PC-3 (cell line): Measurements from ENCODE around the gene PTGES2. TPM values are rescaled to one million over a fixed set of nuclear protein-coding genes. Genes with fewer than 3 reads are reported as not detected.

Source experiments
- ATAC-seq: fragments of 200-7000 bp; cut with Tn5 transposase; 2 replicates; pipeline ENCODE4 v1.9.1; 2020; ENCODE audit warnings: mild to moderate bottlenecking, moderate library complexity
- BruUV-seq: library from RNA; stranded (reverse); fragments of 400-500 nt; replicated peaks from 2 replicates; lab custom pipeline; 2021; lab: Mats Ljungman, UMichigan
- CTCF ChIA-PET: fragments of 300-600 bp; sonication (Branson Sonifier 250); formaldehyde crosslinking; loops from one replicate; lab custom pipeline; 2022; ENCODE audit warnings: antibody characterized with exemption; lab: Charles Lee
- POLR2A ChIA-PET: fragments of 300-600 bp; sonication (Branson Sonifier 250); formaldehyde crosslinking; loops from one replicate; lab custom pipeline; 2022; ENCODE audit warnings: antibody characterized with exemption; ENCODE audit not compliant: unreplicated experiment; lab: Charles Lee
- DNase-seq: peaks from one replicate; pipeline ENCODE4 v3.0.0-alpha.2; 2015
- H2AFZ ChIP-seq: fragments of 300-600 bp; sonication (generic); 2 replicates; pipeline ENCODE4 v1.6.0; 2016; ENCODE audit warnings: antibody characterized with exemption, low read length
- H3F3A ChIP-seq: fragments of 300-600 bp; sonication (generic); one replicate; pipeline ENCODE4 v1.6.0; 2017; ENCODE audit warnings: antibody characterized with exemption, low read length, control low read depth, mild to moderate bottlenecking; ENCODE audit not compliant: unreplicated experiment
- H3K27ac ChIP-seq: fragments of 300-600 bp; sonication (generic); 2 replicates; pipeline ENCODE4 v1.5.1; 2016; ENCODE audit warnings: mild to moderate bottlenecking, low read length
- H3K27me3 ChIP-seq: fragments of 300-600 bp; sonication (generic); 2 replicates; pipeline ENCODE4 v1.6.1; 2016; ENCODE audit warnings: low read length, mixed read lengths
- H3K36me3 ChIP-seq: fragments of 300-600 bp; sonication (generic); 2 replicates; pipeline ENCODE4 v1.6.1; 2016; ENCODE audit warnings: low read depth, mixed run types, low read length, mixed read lengths
- H3K4me1 ChIP-seq: fragments of 300-600 bp; sonication (generic); 2 replicates; pipeline ENCODE4 v1.5.1; 2016; ENCODE audit warnings: low read length; ENCODE audit not compliant: insufficient read depth
- H3K4me2 ChIP-seq: fragments of 300-600 bp; sonication (generic); 2 replicates; pipeline ENCODE4 v1.6.0; 2016; ENCODE audit warnings: low read length
- H3K4me3 ChIP-seq: fragments of 300-600 bp; sonication (generic); 2 replicates; pipeline ENCODE4 v1.5.1; 2016; ENCODE audit warnings: mild to moderate bottlenecking, low read length, mixed read lengths
- H3K79me2 ChIP-seq: fragments of 300-600 bp; sonication (generic); 2 replicates; pipeline ENCODE4 v1.6.1; 2017; ENCODE audit warnings: low read length, mixed read lengths
- H3K9ac ChIP-seq: fragments of 300-600 bp; sonication (generic); 2 replicates; pipeline ENCODE4 v1.6.0; 2016; ENCODE audit warnings: mild to moderate bottlenecking, low read length
- H3K9me2 ChIP-seq: fragments of 300-600 bp; sonication (generic); replicated peaks from 2 replicates; pipeline ENCODE4 v1.6.1; 2016; ENCODE audit warnings: mixed run types, low read length, mixed read lengths
- H3K9me3 ChIP-seq: fragments of 300-600 bp; sonication (generic); 2 replicates; pipeline ENCODE4 v1.6.1; 2016; ENCODE audit warnings: low read length, mixed read lengths
- H4K20me1 ChIP-seq: fragments of 300-600 bp; sonication (generic); 2 replicates; pipeline ENCODE4 v1.6.1; 2016; ENCODE audit warnings: low read length, mixed read lengths
- EZH2 ChIP-seq: fragments of 300-600 bp; sonication (generic); IDR thresholded peaks from one replicate; pipeline ENCODE4 v1.6.1; 2017; ENCODE audit warnings: antibody characterized with exemption, mild to moderate bottlenecking, low read length; ENCODE audit not compliant: unreplicated experiment
- EZH2phosphoT487 ChIP-seq: fragments of 300-600 bp; sonication (generic); IDR thresholded peaks from 2 replicates; pipeline ENCODE4 v1.6.1; 2018; ENCODE audit warnings: mild to moderate bottlenecking, antibody characterized with exemption, low read length, borderline replicate concordance
- intact Hi-C: fragments of 100-400 bp; cut with micrococcal nuclease; formaldehyde crosslinking; loops from 2 replicates; pipeline ENCODE4 v1.9.0; 2023
- total RNA-seq: library from RNA; depleted of rRNA; stranded (reverse); fragments of >200 nt; gene quantifications from 2 replicates; pipeline ENCODE4 v1.2.3, GENCODE V29; 2014
- TF ChIP-seq, protein P1 (sequence below): fragments of 300-600 bp; sonication (generic); conservative IDR thresholded peaks from 2 replicates; pipeline ENCODE4 v1.5.1; 2017; ENCODE audit warnings: antibody characterized with exemption, low read depth, mild to moderate bottlenecking, low read length

PTGES2 gene
- total RNA-seq, 1 experiment from 2014 or later, result 258 TPM

DNA sequence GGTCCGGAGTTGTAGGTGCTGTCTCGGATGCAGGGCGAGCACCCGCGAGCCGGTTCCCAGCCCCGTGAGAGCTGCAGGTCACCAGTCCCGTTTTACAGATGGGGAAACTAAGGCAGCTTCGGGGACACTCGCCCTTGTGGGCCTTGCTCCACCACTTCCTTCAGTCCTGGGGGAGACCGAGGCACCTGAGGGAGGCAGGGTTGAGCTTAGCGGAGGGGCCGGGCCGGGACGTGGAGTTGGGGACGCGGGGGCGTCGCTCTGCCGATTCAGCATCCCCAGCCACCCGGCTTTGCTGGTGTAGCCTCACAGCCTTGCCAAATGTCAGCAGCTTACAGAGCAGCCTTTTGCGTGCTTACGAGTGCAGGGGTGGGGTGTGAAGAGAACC lies 33.1 kb upstream of the PTGES2 start:
- CTCF ChIA-PET, result interaction anchor here (0.6 kb wide), 1 partner anchor 94 kb away, joined by 4 read pairs; no protein-coding TSS in a partner anchor
- no peak for TF ChIP-seq EZH2
- TF ChIP-seq EZH2phosphoT487, result no peak
- TF ChIP-seq, protein P1, sequence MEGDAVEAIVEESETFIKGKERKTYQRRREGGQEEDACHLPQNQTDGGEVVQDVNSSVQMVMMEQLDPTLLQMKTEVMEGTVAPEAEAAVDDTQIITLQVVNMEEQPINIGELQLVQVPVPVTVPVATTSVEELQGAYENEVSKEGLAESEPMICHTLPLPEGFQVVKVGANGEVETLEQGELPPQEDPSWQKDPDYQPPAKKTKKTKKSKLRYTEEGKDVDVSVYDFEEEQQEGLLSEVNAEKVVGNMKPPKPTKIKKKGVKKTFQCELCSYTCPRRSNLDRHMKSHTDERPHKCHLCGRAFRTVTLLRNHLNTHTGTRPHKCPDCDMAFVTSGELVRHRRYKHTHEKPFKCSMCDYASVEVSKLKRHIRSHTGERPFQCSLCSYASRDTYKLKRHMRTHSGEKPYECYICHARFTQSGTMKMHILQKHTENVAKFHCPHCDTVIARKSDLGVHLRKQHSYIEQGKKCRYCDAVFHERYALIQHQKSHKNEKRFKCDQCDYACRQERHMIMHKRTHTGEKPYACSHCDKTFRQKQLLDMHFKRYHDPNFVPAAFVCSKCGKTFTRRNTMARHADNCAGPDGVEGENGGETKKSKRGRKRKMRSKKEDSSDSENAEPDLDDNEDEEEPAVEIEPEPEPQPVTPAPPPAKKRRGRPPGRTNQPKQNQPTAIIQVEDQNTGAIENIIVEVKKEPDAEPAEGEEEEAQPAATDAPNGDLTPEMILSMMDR, result no peak
- intact Hi-C loops, result loop anchor here (5.0 kb wide), 1 partner anchor 33 kb away; the partner anchor contains the start of gene PTGES2
- BruUV-seq, result TSS peak; percentile 59
- H3K4me1 ChIP-seq, result peaks cover 19% of the 10 kb centered on the region
- peak overlapping the region; percentile 76; the same call in 1 of the 2 replicates for H2AFZ ChIP-seq
- H3K27ac ChIP-seq, result no peak overlapping the region
- H3K9ac ChIP-seq, result peak overlapping the region; percentile 75
- no peaks in the 10 kb centered on the region for H3K9me3 ChIP-seq
- H4K20me1 ChIP-seq, result no peaks in the 10 kb centered on the region
- DNase-seq (no peak), ATAC-seq (peak; percentile 9; the same call in 1 of the 2 replicates)
- no peaks in the 10 kb centered on the region for H3F3A ChIP-seq
- no peaks in the 10 kb centered on the region for H3K9me2 ChIP-seq
- POLR2A ChIA-PET, result interaction anchor here (0.5 to 0.7 kb wide), 3 partner anchors 32 to 220 kb away, joined by 3 to 7 read pairs (median 4); no protein-coding TSS in a partner anchor
- peak overlapping the region; percentile 77 for H3K4me3 ChIP-seq
- no peaks in the 10 kb centered on the region for H3K27me3 ChIP-seq
- peaks cover 22% of the 10 kb centered on the region for H3K79me2 ChIP-seq
- H3K4me2 ChIP-seq, result peak overlapping the region; percentile 85
- peaks cover 4% of the 10 kb centered on the region; the same call in 1 of the 2 replicates for H3K36me3 ChIP-seq

DNA sequence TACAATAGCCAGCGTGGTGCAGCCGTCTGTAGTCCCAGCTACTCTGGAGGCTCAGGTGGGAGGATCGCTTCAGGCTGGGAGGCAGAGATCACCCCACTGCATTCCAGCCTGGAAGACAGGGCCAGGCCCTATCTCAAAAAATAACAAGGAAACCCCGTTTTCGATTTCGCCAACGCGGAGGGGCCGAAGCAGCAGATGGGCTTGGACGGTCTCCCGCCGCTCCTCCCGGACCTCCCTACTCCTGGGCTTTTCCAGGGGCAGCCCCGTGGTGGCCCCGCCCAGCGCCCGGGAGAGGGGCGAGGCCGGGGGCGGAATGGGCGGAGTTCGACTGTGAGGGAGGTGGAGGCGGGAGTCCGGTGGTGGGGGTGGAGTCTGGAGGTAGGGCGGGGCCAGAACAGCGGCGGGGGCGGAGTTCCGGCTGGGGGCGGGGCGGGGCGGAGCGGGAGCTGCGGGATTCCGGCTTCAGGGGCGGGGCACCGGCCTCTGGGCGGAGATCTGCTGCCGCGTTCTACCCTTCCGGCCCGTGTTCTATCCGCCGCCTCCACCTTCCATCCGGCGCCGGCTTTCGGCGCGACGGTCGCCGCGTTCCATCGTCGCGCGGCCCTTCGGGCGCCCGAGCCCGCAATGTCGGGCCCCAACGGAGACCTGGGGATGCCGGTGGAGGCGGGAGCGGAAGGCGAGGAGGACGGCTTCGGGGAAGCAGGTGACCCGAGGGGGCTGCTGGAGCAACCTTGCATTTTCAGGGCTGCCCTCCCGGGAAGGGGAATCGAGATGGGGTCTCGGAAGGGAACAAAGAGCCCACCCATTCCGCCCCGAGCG lies 32.5 kb upstream of the PTGES2 start, which contains the start of gene BBLN:
Gene BBLN (plus strand): TSS at position 482 of the 819 bp plus-strand sequence. CDS start 143 bp downstream, at position 625.
- no peaks in the 10 kb centered on the region for H3K9me3 ChIP-seq
- no peaks in the 10 kb centered on the region for H3K9me2 ChIP-seq
- peak within 1 kb of the TSS; percentile 77 for H3K4me3 ChIP-seq
- peak within 1 kb of the TSS; percentile 63 for H3K27ac ChIP-seq
- no peaks in the 10 kb centered on the region for H3K27me3 ChIP-seq
- ChIA-PET POLR2A (interaction anchor here (0.6 to 0.7 kb wide), 3 partner anchors 31 to 517 kb away, joined by 3 to 7 read pairs (median 4); no protein-coding TSS in a partner anchor), CTCF (interaction anchor here (0.6 kb wide), 1 partner anchor 95 kb away, joined by 4 read pairs; no protein-coding TSS in a partner anchor)
- no peaks in the 10 kb centered on the region for H3F3A ChIP-seq
- H3K79me2 ChIP-seq, result peaks cover 22% of the 10 kb centered on the region
- intact Hi-C loops, result loop anchor here (5.0 kb wide), 1 partner anchor 33 kb away; the partner anchor contains the start of gene PTGES2
- peak within 1 kb of the TSS; percentile 87 for H3K4me2 ChIP-seq
- peaks cover 19% of the 10 kb centered on the region for H3K4me1 ChIP-seq
- peak within 1 kb of the TSS; percentile 75 for H3K9ac ChIP-seq
- DNase-seq (peak; percentile 90), ATAC-seq (peak; percentile 77)
- H2AFZ ChIP-seq, result peak within 1 kb of the TSS; percentile 76
- peaks cover 4% of the 10 kb centered on the region; the same call in 1 of the 2 replicates for H3K36me3 ChIP-seq
- no TSS peak for BruUV-seq
- TF ChIP-seq EZH2phosphoT487, result no peak
- H4K20me1 ChIP-seq, result no peaks in the 10 kb centered on the region

DNA sequence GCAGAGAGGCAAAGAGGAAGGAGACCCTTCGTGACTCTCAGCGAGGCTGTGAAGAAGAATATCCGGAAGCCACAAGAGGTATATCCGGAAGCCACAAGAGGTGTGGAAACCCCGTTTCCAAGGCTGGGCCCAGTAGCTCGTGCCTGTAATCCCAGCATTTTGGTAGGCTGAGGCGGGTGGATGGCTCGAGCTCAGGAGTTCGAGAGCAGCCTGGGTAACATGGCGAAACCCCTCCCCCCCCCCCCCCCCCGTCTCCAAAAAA lies 31.9 kb upstream of the PTGES2 start:
- Histone ChIP-seq H4K20me1 (no peaks in the 10 kb centered on the region), H3K9me2 (no peaks in the 10 kb centered on the region), H3K27me3 (no peaks in the 10 kb centered on the region), H3K9ac (peak overlapping the region; percentile 60), H2AFZ (peak overlapping the region; percentile 76), H3K9me3 (no peaks in the 10 kb centered on the region), H3K4me3 (peak overlapping the region; percentile 63), H3K27ac (peak overlapping the region; percentile 63), H3K79me2 (peaks cover 22% of the 10 kb centered on the region), H3F3A (no peaks in the 10 kb centered on the region), H3K4me2 (peak overlapping the region; percentile 87), H3K4me1 (peaks cover 19% of the 10 kb centered on the region), H3K36me3 (peaks cover 4% of the 10 kb centered on the region; the same call in 1 of the 2 replicates)
- no peak for DNase-seq
- TSS peak; percentile 96 for BruUV-seq
- CTCF ChIA-PET, result no interaction called here
- intact Hi-C loops, result no loop called here
- POLR2A ChIA-PET, result interaction anchor here (0.6 kb wide), 2 partner anchors 31 to 518 kb away, joined by 3 to 4 read pairs; no protein-coding TSS in a partner anchor
- no peak for TF ChIP-seq EZH2
- no peak for TF ChIP-seq EZH2phosphoT487
- TF ChIP-seq, protein P1, result no peak
- ATAC-seq, result no peak
